Hepatocyte (in vitro differentiated cells): ENCODE results near the gene LIN28B. TPM values are rescaled to one million over a fixed set of nuclear protein-coding genes. Genes with fewer than 3 reads are reported as not detected.
A peak's percentile ranks its signal among the peaks of the same experiment; 100 is the strongest.

Source experiments
- DNase-seq: peaks from one replicate; pipeline ENCODE4 v3.0.0-alpha.2; 2016; ENCODE audit warnings: low spot score
- H2AFZ ChIP-seq: fragments of 200-600 bp; sonication (generic); 2 replicates; pipeline ENCODE4 v1.6.0; 2016; ENCODE audit warnings: antibody characterized with exemption, mild to moderate bottlenecking
- H3K27ac ChIP-seq: fragments of 200-600 bp; sonication (generic); 2 replicates; pipeline ENCODE4 v1.5.1; 2016; ENCODE audit warnings: mild to moderate bottlenecking
- H3K27me3 ChIP-seq: fragments of 200-600 bp; sonication (generic); 2 replicates; pipeline ENCODE4 v1.6.1; 2016
- H3K36me3 ChIP-seq: fragments of 200-600 bp; sonication (generic); replicated peaks from 2 replicates; pipeline ENCODE4 v1.5.1; 2016; ENCODE audit warnings: low read depth; ENCODE audit not compliant: insufficient read depth
- H3K4me1 ChIP-seq: fragments of 200-600 bp; sonication (generic); 2 replicates; pipeline ENCODE4 v1.5.1; 2016; ENCODE audit warnings: mild to moderate bottlenecking, moderate library complexity; ENCODE audit not compliant: insufficient read depth
- H3K4me2 ChIP-seq: fragments of 200-600 bp; sonication (generic); 2 replicates; pipeline ENCODE4 v1.6.0; 2016
- H3K4me3 ChIP-seq: fragments of 200-600 bp; sonication (generic); 2 replicates; pipeline ENCODE4 v1.5.1; 2016; ENCODE audit warnings: mild to moderate bottlenecking
- H3K79me2 ChIP-seq: fragments of 200-600 bp; sonication (generic); 2 replicates; pipeline ENCODE4 v1.6.0; 2017; ENCODE audit warnings: mild to moderate bottlenecking
- H3K9me2 ChIP-seq: fragments of 200-600 bp; sonication (generic); replicated peaks from 2 replicates; pipeline ENCODE4 v1.6.0; 2017; ENCODE audit warnings: mild to moderate bottlenecking; ENCODE audit not compliant: insufficient read depth
- H3K9me3 ChIP-seq: fragments of 200-600 bp; sonication (generic); 2 replicates; pipeline ENCODE4 v1.5.1; 2016; ENCODE audit warnings: low read depth, mild to moderate bottlenecking
- H4K20me1 ChIP-seq: fragments of 200-600 bp; sonication (generic); 2 replicates; pipeline ENCODE4 v1.6.0; 2016; ENCODE audit warnings: mild to moderate bottlenecking; ENCODE audit not compliant: insufficient read depth, poor library complexity, severe bottlenecking
- EZH2 ChIP-seq: fragments of 200-600 bp; sonication (generic); IDR thresholded peaks from 2 replicates; pipeline ENCODE4 v1.6.1; 2016; ENCODE audit warnings: antibody characterized with exemption, mild to moderate bottlenecking, borderline replicate concordance
- EZH2phosphoT487 ChIP-seq: fragments of 200-600 bp; sonication (generic); IDR thresholded peaks from one replicate; pipeline ENCODE4 v1.6.1; 2018; ENCODE audit warnings: antibody characterized with exemption, mild to moderate bottlenecking, low read depth, moderate library complexity; ENCODE audit not compliant: unreplicated experiment, severe bottlenecking
- WGBS: methylation state at CpG from one replicate; pipeline ENCODE4 v1.1.6; 2016; ENCODE audit warnings: low lambda C conversion rate; ENCODE audit errors: missing lambda C conversion rate; 5-methylcytosine and 5-hydroxymethylcytosine counted together
- polyA plus RNA-seq: library from polyadenylated mRNA; unstranded; fragments of >200 nt; fragmentation: Nextera tagmentation; extraction: Ambion mirVana; gene quantifications from 2 replicates; pipeline ENCODE4 v1.2.1, GENCODE V29; 2016
- total RNA-seq: library from RNA; depleted of rRNA; stranded (reverse); fragments of >200 nt; gene quantifications from 2 replicates; pipeline ENCODE4 v1.2.3, GENCODE V29; 2014
- TF ChIP-seq, protein P1 (sequence below): fragments of 200-600 bp; sonication (generic); IDR thresholded peaks from 2 replicates; pipeline ENCODE4 v1.5.1; 2016; ENCODE audit warnings: antibody characterized with exemption, mild to moderate bottlenecking; ENCODE audit not compliant: poor library complexity

LIN28B gene
- total and polyA plus RNA-seq, 2 experiments from 2014 or later, result 1.8 to 8.9 TPM

DNA sequence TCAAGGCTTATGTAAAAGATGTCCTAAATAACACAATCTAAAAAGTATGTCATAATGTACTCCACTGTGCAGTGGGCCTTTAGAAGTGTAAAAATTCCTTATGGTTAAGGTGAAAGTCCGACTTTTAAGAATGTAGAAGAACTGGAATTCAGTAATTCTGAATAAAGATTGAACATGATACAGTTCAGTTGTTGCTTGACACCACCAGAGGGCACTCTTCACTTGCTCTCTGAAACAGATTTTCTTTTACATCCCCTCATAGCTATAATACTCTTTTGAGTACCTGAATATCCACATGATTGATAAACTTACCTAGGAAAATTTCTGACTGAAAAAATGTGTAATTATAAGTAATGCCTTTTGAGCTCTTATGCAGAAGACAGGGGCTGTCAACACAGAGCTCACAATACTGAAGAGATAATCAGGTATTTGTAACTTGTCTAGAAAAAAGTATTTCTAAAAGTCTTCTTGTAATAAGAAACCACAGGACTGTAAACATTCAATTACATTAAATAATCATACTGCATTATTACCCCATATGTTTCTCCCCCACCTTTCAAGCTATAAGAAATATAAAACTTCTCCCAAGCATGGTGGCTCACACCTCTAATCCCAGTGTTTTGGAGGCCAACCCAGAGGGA is 130.8 kb downstream of the LIN28B start:
- no peak overlapping the region for H3K4me2 ChIP-seq
- H4K20me1 ChIP-seq, result no peaks in the 10 kb centered on the region
- no peak overlapping the region for H3K4me3 ChIP-seq
- no peaks in the 10 kb centered on the region for H3K36me3 ChIP-seq
- no peaks in the 10 kb centered on the region for H3K4me1 ChIP-seq
- no peaks in the 10 kb centered on the region for H3K9me2 ChIP-seq
- no peak overlapping the region for H3K27ac ChIP-seq
- DNase-seq, result peak; percentile 76
- no peaks in the 10 kb centered on the region for H3K27me3 ChIP-seq
- H3K79me2 ChIP-seq, result no peaks in the 10 kb centered on the region
- no peaks in the 10 kb centered on the region for H3K9me3 ChIP-seq
- no peak overlapping the region for H2AFZ ChIP-seq
- TF ChIP-seq EZH2phosphoT487, result no peak
- TF ChIP-seq, protein P1, sequence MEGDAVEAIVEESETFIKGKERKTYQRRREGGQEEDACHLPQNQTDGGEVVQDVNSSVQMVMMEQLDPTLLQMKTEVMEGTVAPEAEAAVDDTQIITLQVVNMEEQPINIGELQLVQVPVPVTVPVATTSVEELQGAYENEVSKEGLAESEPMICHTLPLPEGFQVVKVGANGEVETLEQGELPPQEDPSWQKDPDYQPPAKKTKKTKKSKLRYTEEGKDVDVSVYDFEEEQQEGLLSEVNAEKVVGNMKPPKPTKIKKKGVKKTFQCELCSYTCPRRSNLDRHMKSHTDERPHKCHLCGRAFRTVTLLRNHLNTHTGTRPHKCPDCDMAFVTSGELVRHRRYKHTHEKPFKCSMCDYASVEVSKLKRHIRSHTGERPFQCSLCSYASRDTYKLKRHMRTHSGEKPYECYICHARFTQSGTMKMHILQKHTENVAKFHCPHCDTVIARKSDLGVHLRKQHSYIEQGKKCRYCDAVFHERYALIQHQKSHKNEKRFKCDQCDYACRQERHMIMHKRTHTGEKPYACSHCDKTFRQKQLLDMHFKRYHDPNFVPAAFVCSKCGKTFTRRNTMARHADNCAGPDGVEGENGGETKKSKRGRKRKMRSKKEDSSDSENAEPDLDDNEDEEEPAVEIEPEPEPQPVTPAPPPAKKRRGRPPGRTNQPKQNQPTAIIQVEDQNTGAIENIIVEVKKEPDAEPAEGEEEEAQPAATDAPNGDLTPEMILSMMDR, result peak; percentile 93
- no peak for TF ChIP-seq EZH2
- WGBS, result 0% methylated on average over 1 of the region's 1 CpG

DNA sequence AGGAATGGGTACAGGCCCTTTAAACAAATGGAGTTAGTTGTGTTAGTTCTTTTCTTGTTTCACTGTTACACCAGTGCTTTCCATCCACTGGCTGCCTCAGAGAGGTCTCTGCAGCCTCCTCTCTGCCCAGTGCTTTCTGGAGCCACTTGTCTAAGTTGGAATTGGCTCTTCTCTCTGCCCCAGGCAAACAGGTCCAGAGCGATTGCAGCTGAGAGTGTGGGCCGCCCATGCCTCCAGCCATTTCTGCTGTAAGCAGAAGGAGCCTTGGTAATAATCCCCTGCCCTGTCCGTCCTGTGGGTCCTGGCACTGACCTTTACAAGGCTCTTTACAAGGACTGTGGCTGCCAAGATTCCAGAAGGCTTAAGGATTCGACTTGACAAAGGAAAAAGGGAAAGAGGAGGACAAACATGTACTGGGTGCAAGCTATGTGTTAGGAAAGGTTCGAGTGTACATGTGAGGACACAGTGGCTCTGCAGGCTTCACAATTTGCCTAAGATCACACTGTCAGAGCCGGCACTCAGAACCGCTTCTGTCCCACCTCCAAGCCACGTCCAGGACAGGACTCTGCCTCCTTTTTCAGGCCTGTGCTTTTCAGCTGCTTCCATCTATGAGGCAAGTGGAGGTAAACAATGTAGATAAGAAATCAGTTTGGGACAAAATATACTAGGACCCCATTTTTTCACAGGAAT is 134.4 kb downstream of the LIN28B start:
- Histone ChIP-seq H3K9me2 (no peaks in the 10 kb centered on the region), H3K9me3 (no peaks in the 10 kb centered on the region), H3K27ac (no peak overlapping the region), H2AFZ (no peak overlapping the region), H3K4me1 (no peaks in the 10 kb centered on the region), H4K20me1 (no peaks in the 10 kb centered on the region), H3K4me2 (no peak overlapping the region), H3K79me2 (no peaks in the 10 kb centered on the region), H3K4me3 (no peak overlapping the region), H3K36me3 (no peaks in the 10 kb centered on the region), H3K27me3 (no peaks in the 10 kb centered on the region)
- WGBS, result 52% methylated on average over 8 of the region's 8 CpGs
- DNase-seq, result no peak
- TF ChIP-seq, protein P1, result no peak
- TF ChIP-seq EZH2 (no peak), EZH2phosphoT487 (no peak)

DNA sequence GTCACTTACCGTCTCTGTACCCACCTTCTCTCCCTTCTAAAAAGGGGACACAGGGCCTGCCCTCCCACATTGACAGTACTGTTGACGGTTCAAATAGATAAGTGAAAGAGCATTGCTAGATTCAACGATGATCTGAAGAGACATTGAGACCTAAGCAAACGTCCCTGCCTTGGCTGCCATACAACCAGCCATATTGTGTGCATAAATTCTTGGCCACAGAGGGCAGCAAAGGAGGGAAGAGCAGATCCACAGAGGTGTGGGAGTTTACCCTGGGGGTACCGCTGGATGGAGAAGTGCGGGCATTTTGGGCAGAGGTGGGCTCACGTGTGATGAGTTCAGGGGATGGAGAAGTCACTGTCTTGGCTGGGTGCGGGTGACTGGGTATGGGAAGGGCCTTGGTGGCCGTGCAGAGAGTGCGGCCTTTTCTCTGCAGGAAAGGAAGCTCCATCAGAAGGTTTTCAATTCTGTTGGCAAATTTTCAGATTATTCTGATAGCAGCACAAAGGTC is 137.3 kb downstream of the LIN28B start:
- Histone ChIP-seq H3K9me2 (no peaks in the 10 kb centered on the region), H3K36me3 (no peaks in the 10 kb centered on the region), H3K27ac (no peak overlapping the region), H3K4me3 (no peak overlapping the region), H3K9me3 (no peaks in the 10 kb centered on the region), H4K20me1 (no peaks in the 10 kb centered on the region), H3K4me1 (no peaks in the 10 kb centered on the region), H2AFZ (no peak overlapping the region), H3K79me2 (no peaks in the 10 kb centered on the region), H3K4me2 (no peak overlapping the region), H3K27me3 (no peaks in the 10 kb centered on the region)
- no peak for DNase-seq
- TF ChIP-seq EZH2, result no peak
- no peak for TF ChIP-seq EZH2phosphoT487
- TF ChIP-seq, protein P1, result no peak
- 95% methylated on average over 10 of the region's 10 CpGs for WGBS
